KMS-11 (cell line): Measurements from ENCODE around the gene BBC3.

ENCODE experiments used
- H2AFZ ChIP-seq: fragments of 200-600 bp; sonication (generic); 2 replicates; pipeline ENCODE4 v1.6.1; 2016; ENCODE audit warnings: antibody characterized with exemption, mixed run types, low read depth
- H3K27ac ChIP-seq: fragments of 200-600 bp; sonication (generic); 2 replicates; pipeline ENCODE4 v1.6.1; 2016; ENCODE audit warnings: mild to moderate bottlenecking, mixed run types
- H3K27me3 ChIP-seq: fragments of 200-600 bp; sonication (generic); 2 replicates; pipeline ENCODE4 v1.6.1; 2017; ENCODE audit warnings: mild to moderate bottlenecking, low read depth, mixed run types, moderate library complexity; ENCODE audit not compliant: insufficient read depth
- H3K36me3 ChIP-seq: fragments of 200-600 bp; sonication (generic); 2 replicates; pipeline ENCODE4 v1.6.1; 2017; ENCODE audit warnings: mild to moderate bottlenecking, mixed run types; ENCODE audit not compliant: insufficient read depth
- H3K4me1 ChIP-seq: fragments of 200-600 bp; sonication (generic); 2 replicates; pipeline ENCODE4 v1.6.1; 2016; ENCODE audit warnings: mild to moderate bottlenecking, low read depth, mixed run types; ENCODE audit not compliant: poor library complexity, severe bottlenecking
- H3K4me2 ChIP-seq: fragments of 200-600 bp; sonication (generic); 2 replicates; pipeline ENCODE4 v1.7.0; 2016; ENCODE audit warnings: mild to moderate bottlenecking, mixed run types
- H3K4me3 ChIP-seq: fragments of 200-600 bp; sonication (generic); IDR thresholded peaks from 2 replicates; pipeline ENCODE4 v1.6.1; 2017; ENCODE audit warnings: low read depth, low read length, mixed read lengths; ENCODE audit not compliant: insufficient read depth
- H3K79me2 ChIP-seq: fragments of 200-600 bp; sonication (generic); 2 replicates; pipeline ENCODE4 v1.6.1; 2016; ENCODE audit warnings: low read depth, mixed run types; ENCODE audit not compliant: insufficient read depth
- H3K9ac ChIP-seq: fragments of 200-600 bp; sonication (generic); 2 replicates; pipeline ENCODE4 v1.6.1; 2016; ENCODE audit warnings: mild to moderate bottlenecking, mixed run types
- H4K20me1 ChIP-seq: fragments of 200-600 bp; sonication (generic); 2 replicates; pipeline ENCODE4 v1.6.1; 2016; ENCODE audit warnings: mild to moderate bottlenecking, mixed run types; ENCODE audit not compliant: insufficient read depth
- TF ChIP-seq, protein P1 (sequence below): fragments of 200-600 bp; sonication (generic); conservative IDR thresholded peaks from 2 replicates; pipeline ENCODE4 v1.6.1; 2017; ENCODE audit warnings: low read depth, mild to moderate bottlenecking, antibody characterized with exemption, low read length, moderate library complexity, mixed read lengths

The BBC3 gene

DNA sequence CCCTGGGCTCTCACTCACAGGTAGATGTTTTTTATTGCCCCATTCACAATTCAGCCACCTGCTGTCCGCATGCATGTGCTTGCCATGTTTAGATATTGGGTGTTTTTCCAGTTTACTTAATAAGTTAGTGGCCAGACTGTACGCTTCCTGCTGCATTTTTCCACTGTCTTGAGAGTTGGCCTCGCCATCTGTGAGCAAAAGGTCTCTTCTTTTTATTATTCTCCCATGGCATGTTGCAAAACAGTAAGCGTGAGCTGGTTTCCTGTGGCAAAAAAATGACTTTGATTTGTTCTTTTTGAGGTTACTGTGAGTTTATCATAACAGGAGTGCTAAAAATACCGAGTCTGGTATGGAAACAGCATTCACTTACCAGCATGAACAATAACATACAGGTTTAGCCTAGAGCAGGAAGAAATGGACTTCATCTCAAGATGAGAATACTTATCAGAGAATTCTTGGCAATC lies 54.3 kb downstream of the BBC3 start:
- TF ChIP-seq, protein P1, sequence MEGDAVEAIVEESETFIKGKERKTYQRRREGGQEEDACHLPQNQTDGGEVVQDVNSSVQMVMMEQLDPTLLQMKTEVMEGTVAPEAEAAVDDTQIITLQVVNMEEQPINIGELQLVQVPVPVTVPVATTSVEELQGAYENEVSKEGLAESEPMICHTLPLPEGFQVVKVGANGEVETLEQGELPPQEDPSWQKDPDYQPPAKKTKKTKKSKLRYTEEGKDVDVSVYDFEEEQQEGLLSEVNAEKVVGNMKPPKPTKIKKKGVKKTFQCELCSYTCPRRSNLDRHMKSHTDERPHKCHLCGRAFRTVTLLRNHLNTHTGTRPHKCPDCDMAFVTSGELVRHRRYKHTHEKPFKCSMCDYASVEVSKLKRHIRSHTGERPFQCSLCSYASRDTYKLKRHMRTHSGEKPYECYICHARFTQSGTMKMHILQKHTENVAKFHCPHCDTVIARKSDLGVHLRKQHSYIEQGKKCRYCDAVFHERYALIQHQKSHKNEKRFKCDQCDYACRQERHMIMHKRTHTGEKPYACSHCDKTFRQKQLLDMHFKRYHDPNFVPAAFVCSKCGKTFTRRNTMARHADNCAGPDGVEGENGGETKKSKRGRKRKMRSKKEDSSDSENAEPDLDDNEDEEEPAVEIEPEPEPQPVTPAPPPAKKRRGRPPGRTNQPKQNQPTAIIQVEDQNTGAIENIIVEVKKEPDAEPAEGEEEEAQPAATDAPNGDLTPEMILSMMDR = no peak
- H3K79me2 ChIP-seq = peaks cover 11% of the 10 kb centered on the region; the same call in 1 of the 2 replicates
- H3K36me3 ChIP-seq = no peaks in the 10 kb centered on the region; the same call in 1 of the 2 replicates
- no peaks in the 10 kb centered on the region for H4K20me1 ChIP-seq
- H3K27ac ChIP-seq = no peak overlapping the region
- H3K27me3 ChIP-seq = no peaks in the 10 kb centered on the region
- H2AFZ ChIP-seq = no peak overlapping the region
- H3K4me1 ChIP-seq = no peaks in the 10 kb centered on the region
- no peak overlapping the region for H3K9ac ChIP-seq
- H3K4me3 ChIP-seq = no peak overlapping the region
- H3K4me2 ChIP-seq = no peak overlapping the region

DNA sequence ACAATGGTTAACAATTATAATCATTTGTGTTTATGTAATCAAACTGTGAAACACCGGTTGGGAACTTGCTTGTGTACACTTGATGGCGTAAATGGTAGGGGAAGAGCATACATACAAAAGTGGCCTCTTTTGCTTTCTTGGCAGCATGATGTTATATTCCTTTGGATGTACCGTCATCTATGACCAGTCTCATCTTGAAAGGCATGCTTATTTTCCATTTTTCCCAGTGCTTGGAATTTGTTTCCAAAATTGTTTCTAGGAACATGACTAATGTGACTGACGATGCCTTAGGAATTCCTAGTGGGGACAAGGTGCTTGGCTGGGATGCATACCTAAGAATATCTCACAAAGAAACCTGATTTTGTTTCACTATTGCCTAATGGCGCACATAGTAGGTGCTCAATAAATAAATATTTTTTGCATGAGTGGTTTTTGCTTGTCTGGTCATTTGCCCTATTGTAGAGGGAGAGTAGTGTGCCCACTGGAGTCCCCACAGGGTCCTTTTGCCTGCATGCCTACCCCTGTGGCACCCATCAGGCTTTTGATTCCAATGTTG lies 54.9 kb downstream of the BBC3 start:
- no peaks in the 10 kb centered on the region for H3K4me1 ChIP-seq
- no peak overlapping the region for H3K4me3 ChIP-seq
- H2AFZ ChIP-seq = no peak overlapping the region
- H4K20me1 ChIP-seq = no peaks in the 10 kb centered on the region
- H3K4me2 ChIP-seq = no peak overlapping the region
- peaks cover 11% of the 10 kb centered on the region; the same call in 1 of the 2 replicates for H3K79me2 ChIP-seq
- H3K27ac ChIP-seq = no peak overlapping the region
- no peaks in the 10 kb centered on the region; the same call in 1 of the 2 replicates for H3K36me3 ChIP-seq
- no peaks in the 10 kb centered on the region for H3K27me3 ChIP-seq
- no peak overlapping the region for H3K9ac ChIP-seq
- TF ChIP-seq, protein P1 = no peak

DNA sequence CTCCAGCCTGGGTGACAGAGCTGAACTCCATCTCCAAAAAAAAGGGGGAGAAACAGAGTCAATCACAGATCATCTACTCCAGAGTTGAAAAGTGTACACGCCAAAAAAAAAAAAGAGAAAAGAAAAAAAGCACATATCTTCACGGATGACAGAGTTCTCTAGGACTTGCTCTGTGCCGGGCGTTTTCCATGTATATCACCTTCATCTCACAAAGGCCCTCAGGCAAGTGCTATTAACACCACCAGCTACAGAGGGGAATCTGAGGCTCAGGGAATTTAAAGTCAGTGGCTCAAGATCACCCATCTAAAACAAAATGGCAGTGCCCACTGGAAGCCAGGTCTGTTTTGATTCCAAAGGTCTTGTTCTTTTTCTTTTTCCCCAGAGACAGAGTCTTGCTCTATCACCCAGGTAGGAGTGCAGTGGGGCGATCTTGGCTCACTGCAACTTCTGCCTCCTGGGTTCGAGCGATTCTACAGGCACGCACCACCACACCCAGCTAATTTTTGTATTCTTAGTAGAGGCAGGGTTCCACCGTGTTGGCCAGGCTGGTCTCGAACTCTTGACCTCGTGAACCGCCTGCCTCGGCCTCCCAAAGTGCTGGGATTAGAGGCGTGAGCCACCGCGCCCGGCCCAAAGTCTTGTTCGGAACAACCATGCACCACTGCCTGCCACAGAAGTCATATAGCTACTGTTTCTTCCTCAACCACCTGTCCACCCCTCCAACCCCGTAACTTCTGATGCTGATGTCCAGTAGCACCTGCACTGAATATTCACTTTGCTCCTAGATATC lies 58.1 kb downstream of the BBC3 start:
- Histone ChIP-seq H3K4me1 (no peaks in the 10 kb centered on the region), H3K4me2 (no peak overlapping the region), H3K9ac (no peak overlapping the region), H3K27me3 (no peaks in the 10 kb centered on the region), H2AFZ (no peak overlapping the region), H3K79me2 (peaks cover 11% of the 10 kb centered on the region; the same call in 1 of the 2 replicates), H3K4me3 (no peak overlapping the region), H4K20me1 (no peaks in the 10 kb centered on the region), H3K36me3 (no peaks in the 10 kb centered on the region; the same call in 1 of the 2 replicates), H3K27ac (no peak overlapping the region)
- TF ChIP-seq, protein P1 = no peak
